ENCODE results near the gene GPD2.

Gene GPD2

GRCh38 chr2:156590085-156590739, 154.0 kb downstream of the GPD2 start:
- no peak overlapping the region for H3K4me3 ChIP-seq (ENCODE audit: low read length)
- no peak for DNase-seq (ENCODE audit: low read depth)
- TF ChIP-seq, protein P1, sequence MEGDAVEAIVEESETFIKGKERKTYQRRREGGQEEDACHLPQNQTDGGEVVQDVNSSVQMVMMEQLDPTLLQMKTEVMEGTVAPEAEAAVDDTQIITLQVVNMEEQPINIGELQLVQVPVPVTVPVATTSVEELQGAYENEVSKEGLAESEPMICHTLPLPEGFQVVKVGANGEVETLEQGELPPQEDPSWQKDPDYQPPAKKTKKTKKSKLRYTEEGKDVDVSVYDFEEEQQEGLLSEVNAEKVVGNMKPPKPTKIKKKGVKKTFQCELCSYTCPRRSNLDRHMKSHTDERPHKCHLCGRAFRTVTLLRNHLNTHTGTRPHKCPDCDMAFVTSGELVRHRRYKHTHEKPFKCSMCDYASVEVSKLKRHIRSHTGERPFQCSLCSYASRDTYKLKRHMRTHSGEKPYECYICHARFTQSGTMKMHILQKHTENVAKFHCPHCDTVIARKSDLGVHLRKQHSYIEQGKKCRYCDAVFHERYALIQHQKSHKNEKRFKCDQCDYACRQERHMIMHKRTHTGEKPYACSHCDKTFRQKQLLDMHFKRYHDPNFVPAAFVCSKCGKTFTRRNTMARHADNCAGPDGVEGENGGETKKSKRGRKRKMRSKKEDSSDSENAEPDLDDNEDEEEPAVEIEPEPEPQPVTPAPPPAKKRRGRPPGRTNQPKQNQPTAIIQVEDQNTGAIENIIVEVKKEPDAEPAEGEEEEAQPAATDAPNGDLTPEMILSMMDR (IDR thresholded peaks at IDR 0.05; ENCODE audit: insufficient read depth, low read depth, low read length, missing control alignments): no peak

DNA sequence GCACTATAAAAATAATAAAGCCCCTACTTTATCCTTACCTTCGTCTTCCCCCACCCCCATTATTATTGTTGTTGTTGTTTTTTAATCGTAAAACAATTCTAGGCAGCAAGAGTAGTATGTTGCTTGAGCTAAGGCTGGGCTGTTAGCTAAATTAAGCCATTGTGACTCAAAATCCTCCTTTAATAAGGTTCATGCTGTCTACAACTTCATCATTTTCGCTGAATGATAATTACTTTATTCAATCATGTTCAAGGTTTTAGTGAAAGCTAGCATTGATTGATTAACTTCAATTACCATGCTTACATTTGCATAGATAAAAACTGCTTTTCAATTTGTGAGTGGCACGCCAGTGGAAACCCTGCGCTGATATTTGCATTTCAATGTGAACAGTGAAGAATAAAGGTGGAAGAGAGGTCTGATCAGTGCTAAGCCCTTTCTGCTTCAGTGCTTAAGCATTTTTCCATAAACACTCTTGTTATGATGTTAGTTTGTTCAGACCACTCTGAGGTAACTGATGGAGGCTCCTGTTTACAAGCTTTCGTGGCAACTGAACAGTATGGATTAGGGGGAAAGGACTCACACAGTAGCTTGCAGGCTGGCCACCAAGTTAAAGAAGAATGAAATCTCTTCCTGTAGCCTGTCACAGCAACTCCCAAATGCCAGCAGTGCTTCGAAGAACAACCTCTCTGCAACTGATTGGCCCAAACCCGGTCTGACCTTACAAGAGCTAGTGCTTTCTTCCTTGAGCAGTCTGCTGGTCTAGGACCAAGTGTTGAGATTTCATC, 156.8 kb downstream of the GPD2 start:
- TF ChIP-seq, protein P1 (IDR thresholded peaks at IDR 0.05; ENCODE audit: insufficient read depth, low read depth, low read length, missing control alignments): no peak
- DNase-seq (ENCODE audit: low read depth): no peak
- H3K4me3 ChIP-seq (ENCODE audit: low read length): no peak overlapping the region

DNA sequence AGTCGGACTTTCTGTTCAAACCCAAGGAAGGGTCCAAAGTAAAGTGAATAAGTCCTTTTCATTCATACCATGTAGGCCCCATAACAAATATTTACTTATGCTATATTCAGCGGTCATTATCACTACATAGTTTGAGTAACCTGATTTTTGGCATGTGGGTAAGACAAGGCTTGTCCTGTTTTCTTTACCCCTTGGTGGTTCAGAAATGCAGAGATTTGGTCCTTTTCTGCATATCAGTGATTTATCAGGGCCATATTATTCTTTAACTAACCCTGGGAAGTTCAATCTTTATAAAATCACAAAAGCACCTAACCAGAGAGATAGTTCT, 157.4 kb downstream of the GPD2 start:
- TF ChIP-seq, protein P1 (IDR thresholded peaks at IDR 0.05; ENCODE audit: insufficient read depth, low read depth, low read length, missing control alignments): no peak
- no peak overlapping the region for H3K4me3 ChIP-seq (ENCODE audit: low read length)
- no peak for DNase-seq (ENCODE audit: low read depth)

GRCh38 chr2:156598563-156598962, 162.4 kb downstream of the GPD2 start:
- no peak overlapping the region for H3K4me3 ChIP-seq (ENCODE audit: low read length)
- TF ChIP-seq, protein P1 (IDR thresholded peaks at IDR 0.05; ENCODE audit: insufficient read depth, low read depth, low read length, missing control alignments): no peak
- DNase-seq (ENCODE audit: low read depth): no peak

GRCh38 chr2:156600196-156600595, 164.0 kb downstream of the GPD2 start:
- no peak for DNase-seq (ENCODE audit: low read depth)
- TF ChIP-seq, protein P1 (IDR thresholded peaks at IDR 0.05; ENCODE audit: insufficient read depth, low read depth, low read length, missing control alignments): no peak
- H3K4me3 ChIP-seq (ENCODE audit: low read length): no peak overlapping the region

- no peak overlapping the region for H3K4me3 ChIP-seq (ENCODE audit: low read length)
- TF ChIP-seq, protein P1 (IDR thresholded peaks at IDR 0.05; ENCODE audit: insufficient read depth, low read depth, low read length, missing control alignments): no peak
- DNase-seq (ENCODE audit: low read depth): no peak
Measured at GRCh38 chr2:156601855-156602551, 165.8 kb downstream of the GPD2 start.
